BLaER1 (cell line): ENCODE measurements around the gene SHOC2.
"Not testable (repeated sequence)": the region's sequence is repeated elsewhere in the genome, so short reads cannot be mapped to it uniquely, and the experiment has no call there.

ENCODE experiments used
- H3K27ac ChIP-seq: shearing (Covaris generic); formaldehyde crosslinking; 2 replicates; pipeline ENCODE4 v1.8.1; 2022
- H3K27me3 ChIP-seq: shearing (Covaris generic); formaldehyde crosslinking; 2 replicates; pipeline ENCODE4 v1.8.1; 2022
- H3K36me3 ChIP-seq: shearing (Covaris generic); formaldehyde crosslinking; 2 replicates; pipeline ENCODE4 v1.8.1; 2022
- H3K4me1 ChIP-seq: shearing (Covaris generic); formaldehyde crosslinking; 2 replicates; pipeline ENCODE4 v1.8.1; 2022
- H3K4me2 ChIP-seq: shearing (Covaris generic); formaldehyde crosslinking; 2 replicates; pipeline ENCODE4 v1.8.1; 2022
- H3K4me3 ChIP-seq: shearing (Covaris generic); formaldehyde crosslinking; 2 replicates; pipeline ENCODE4 v1.8.1; 2022
- H3K9ac ChIP-seq: shearing (Covaris generic); formaldehyde crosslinking; 2 replicates; pipeline ENCODE4 v1.8.1; 2022
- H3K9me3 ChIP-seq: shearing (Covaris generic); formaldehyde crosslinking; 2 replicates; pipeline ENCODE4 v1.8.1; 2022
- H4K20me1 ChIP-seq: shearing (Covaris generic); formaldehyde crosslinking; 2 replicates; pipeline ENCODE4 v1.8.1; 2022
- Cebpa-rat ChIP-seq: shearing (Covaris generic); IDR thresholded peaks from 2 replicates; pipeline ENCODE4 v1.8.1; 2022

Gene SHOC2

GRCh38 chr10:110900983-110901382 is 18.4 kb upstream of the SHOC2 start:
- Histone ChIP-seq H3K36me3 (peaks cover 46% of the 10 kb centered on the region), H3K4me3 (no peak overlapping the region), H4K20me1 (peaks cover 13% of the 10 kb centered on the region), H3K9ac (no peak overlapping the region), H3K9me3 (no peaks in the 10 kb centered on the region), H3K27ac (no peak overlapping the region), H3K4me2 (no peak overlapping the region), H3K4me1 (no peaks in the 10 kb centered on the region), H3K27me3 (no peaks in the 10 kb centered on the region)
- no peak for TF ChIP-seq Cebpa-rat

DNA sequence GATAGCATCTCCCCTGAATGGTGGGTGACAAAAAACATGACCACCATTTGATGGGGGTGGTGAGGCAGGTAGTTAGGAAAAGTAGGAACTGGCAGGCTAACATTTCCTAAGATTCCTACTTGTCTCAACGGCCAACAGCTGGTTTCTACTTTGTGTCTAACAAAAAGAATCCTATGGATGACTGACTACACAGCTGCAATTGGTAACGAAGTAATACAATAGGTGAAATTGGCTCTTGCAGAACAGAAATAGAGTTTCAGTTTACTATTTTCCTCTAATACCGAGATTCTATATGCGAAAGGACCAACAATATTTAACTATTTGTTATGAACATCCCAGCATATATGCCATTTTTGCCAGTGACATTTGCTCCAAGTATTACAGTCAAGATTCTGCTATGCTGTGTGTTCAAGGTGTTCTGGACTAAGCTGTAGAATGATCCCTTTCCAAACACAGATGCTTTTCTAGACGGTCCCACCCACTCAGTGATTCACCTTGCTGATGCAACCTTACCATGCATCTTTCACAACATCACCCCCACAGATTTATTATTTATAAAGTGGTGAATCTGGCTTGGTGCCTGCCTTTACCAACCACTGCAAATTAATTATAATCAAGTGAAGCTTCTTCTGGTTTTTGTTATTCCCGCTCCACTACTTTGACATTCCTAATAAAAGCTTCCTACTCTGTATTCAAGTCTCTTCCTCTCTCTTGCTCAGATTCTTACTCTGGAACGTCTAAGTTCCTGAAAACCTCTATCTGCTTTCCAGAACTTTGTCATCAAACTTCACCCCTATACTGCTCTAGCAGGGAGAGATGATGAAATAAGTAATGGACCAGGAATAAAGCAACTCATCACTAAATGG is 17.2 kb upstream of the SHOC2 start:
- H3K9me3 ChIP-seq = no peaks in the 10 kb centered on the region
- H3K36me3 ChIP-seq = peaks cover 37% of the 10 kb centered on the region
- no peak overlapping the region for H3K4me2 ChIP-seq
- H3K4me1 ChIP-seq = no peaks in the 10 kb centered on the region
- H3K27ac ChIP-seq = no peak overlapping the region
- H3K9ac ChIP-seq = no peak overlapping the region
- peaks cover 3% of the 10 kb centered on the region for H4K20me1 ChIP-seq
- TF ChIP-seq Cebpa-rat = no peak
- H3K4me3 ChIP-seq = no peak overlapping the region
- no peaks in the 10 kb centered on the region for H3K27me3 ChIP-seq

DNA sequence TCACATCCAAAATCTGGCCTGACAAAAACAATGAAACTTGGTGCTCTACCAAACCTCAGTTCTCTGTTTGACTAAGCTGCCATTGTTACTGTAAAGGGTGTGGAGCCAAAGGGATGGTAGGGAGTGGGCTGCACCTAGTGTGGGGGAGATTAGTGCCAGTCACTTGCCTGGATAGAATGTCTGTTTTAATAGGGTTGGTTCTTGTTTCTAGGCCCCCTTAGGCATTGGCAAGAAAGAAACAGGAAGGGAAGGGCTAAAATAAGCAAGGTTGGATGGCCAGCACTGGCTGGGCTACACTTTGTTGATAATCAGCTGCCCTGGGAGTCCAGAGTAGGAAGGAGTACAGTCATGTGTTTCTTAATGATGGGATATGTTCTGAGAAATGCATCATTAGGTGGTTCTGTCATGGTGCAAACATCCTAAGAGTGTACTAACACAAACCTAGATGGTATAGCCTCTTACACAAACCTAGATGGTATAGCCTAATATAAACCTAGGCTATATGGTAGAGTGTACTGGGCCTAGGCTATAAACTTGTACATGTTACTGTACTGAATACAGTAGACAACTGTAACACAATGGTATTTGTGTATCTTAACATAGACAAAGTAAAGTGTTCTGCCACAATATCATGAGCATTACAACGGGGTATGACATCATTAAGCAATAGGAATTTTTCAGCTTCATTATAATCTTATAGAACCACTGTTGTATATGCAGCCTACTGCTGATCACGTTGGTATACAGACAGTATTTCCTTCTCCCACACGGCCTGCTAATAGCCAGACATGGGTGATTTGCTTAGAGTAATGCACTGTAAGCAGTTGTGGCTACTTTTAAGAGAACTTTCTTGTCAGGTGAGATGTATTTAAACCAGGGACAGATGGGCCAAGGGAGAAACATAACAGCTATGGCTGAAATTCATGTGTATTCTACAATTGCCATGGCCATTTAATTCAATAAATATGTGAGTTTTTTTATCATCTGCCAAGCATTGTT is 15.8 kb upstream of the SHOC2 start:
- no peak for TF ChIP-seq Cebpa-rat
- Histone ChIP-seq H3K9me3 (no peaks in the 10 kb centered on the region), H3K27me3 (no peaks in the 10 kb centered on the region), H3K4me3 (no peak overlapping the region), H3K4me2 (no peak overlapping the region), H3K27ac (no peak overlapping the region), H4K20me1 (0 out of 2 replicates have a peak, but pooled peaks cover 1% of the 10 kb centered on the region), H3K36me3 (peaks cover 29% of the 10 kb centered on the region), H3K4me1 (no peaks in the 10 kb centered on the region), H3K9ac (no peak overlapping the region)

DNA sequence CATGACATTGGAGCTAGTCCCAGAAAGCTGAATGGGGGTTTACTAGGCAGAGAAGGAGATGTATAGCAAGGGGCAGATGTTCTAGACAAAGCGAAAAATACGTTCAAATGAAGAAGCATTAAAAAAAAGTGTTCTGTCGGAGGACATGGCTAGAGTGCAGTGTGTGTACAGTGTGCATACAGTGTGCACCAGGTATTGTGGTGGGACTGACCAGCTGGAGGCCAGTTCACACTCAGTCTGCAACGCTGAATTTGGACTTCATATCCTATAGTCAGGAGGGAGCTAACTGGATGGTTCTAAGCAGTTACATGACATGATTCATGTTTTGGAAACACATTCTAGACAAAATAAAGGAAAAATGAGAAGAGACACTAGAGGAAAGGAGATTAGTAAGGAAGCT is 9.3 kb upstream of the SHOC2 start:
- peaks cover 6% of the 10 kb centered on the region for H3K4me1 ChIP-seq
- H3K36me3 ChIP-seq = no peaks in the 10 kb centered on the region
- TF ChIP-seq Cebpa-rat = no peak
- no peak overlapping the region for H3K27ac ChIP-seq
- H4K20me1 ChIP-seq = peaks cover 16% of the 10 kb centered on the region; the same call in 1 of the 2 replicates
- H3K9me3 ChIP-seq = no peaks in the 10 kb centered on the region
- no peaks in the 10 kb centered on the region for H3K27me3 ChIP-seq
- H3K9ac ChIP-seq = no peak overlapping the region
- H3K4me3 ChIP-seq = no peak overlapping the region
- H3K4me2 ChIP-seq = no peak overlapping the region

- no peak for TF ChIP-seq Cebpa-rat
- Histone ChIP-seq H3K27me3 (no peaks in the 10 kb centered on the region), H4K20me1 (peaks cover 16% of the 10 kb centered on the region; the same call in 1 of the 2 replicates), H3K4me2 (no peak overlapping the region), H3K9me3 (no peaks in the 10 kb centered on the region), H3K36me3 (no peaks in the 10 kb centered on the region), H3K9ac (no peak overlapping the region), H3K4me3 (no peak overlapping the region), H3K27ac (no peak overlapping the region), H3K4me1 (peaks cover 11% of the 10 kb centered on the region)
Observed at GRCh38 chr10:110912374-110912773, 7.0 kb upstream of the SHOC2 start.

DNA sequence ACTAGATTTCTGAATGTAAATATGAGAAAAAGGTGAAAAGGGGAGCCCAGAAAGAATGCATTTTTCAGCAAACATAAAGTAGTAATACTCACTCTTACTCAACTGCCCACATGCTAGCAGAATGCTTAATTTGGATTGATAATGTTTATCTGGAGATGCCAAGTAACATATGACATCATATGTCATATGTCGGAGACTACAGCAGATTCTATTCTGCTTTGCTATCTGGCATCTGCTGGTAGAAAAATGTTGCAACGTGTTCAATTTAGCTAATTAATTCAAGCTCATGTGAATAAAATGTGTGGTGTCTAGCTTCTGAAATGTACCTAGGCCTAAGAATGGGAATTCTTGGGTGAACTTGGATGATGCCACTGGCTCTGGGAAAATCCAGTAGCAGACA is 5.0 kb upstream of the SHOC2 start:
- no peak overlapping the region for H3K27ac ChIP-seq
- H3K4me2 ChIP-seq = peak overlapping the region; percentile 57
- TF ChIP-seq Cebpa-rat = no peak

GRCh38 chr10:110915035-110915434 is 4.4 kb upstream of the SHOC2 start:
- Histone ChIP-seq H3K27me3 (no peaks in the 10 kb centered on the region), H3K9me3 (no peaks in the 10 kb centered on the region), H4K20me1 (peaks cover 14% of the 10 kb centered on the region; the same call in 1 of the 2 replicates), H3K4me1 (peaks cover 20% of the 10 kb centered on the region), H3K4me3 (no peak overlapping the region), H3K4me2 (peak overlapping the region; percentile 57), H3K27ac (no peak overlapping the region), H3K36me3 (no peaks in the 10 kb centered on the region), H3K9ac (no peak overlapping the region)
- no peak for TF ChIP-seq Cebpa-rat

More for the DNA sequence above, 5.0 kb upstream of the SHOC2 start:
- Histone ChIP-seq H4K20me1 (peaks cover 8% of the 10 kb centered on the region; the same call in 1 of the 2 replicates), H3K4me3 (no peak overlapping the region), H3K9ac (no peak overlapping the region), H3K9me3 (no peaks in the 10 kb centered on the region), H3K36me3 (no peaks in the 10 kb centered on the region), H3K4me1 (peaks cover 20% of the 10 kb centered on the region), H3K27me3 (no peaks in the 10 kb centered on the region)

- H3K36me3 ChIP-seq, H3K4me3 ChIP-seq, H3K27me3 ChIP-seq, H3K27ac ChIP-seq, H3K9me3 ChIP-seq, H3K4me2 ChIP-seq, H3K9ac ChIP-seq: not testable (repeated sequence)
- peaks cover 20% of the 10 kb centered on the region for H3K4me1 ChIP-seq
- peaks cover 14% of the 10 kb centered on the region; the same call in 1 of the 2 replicates for H4K20me1 ChIP-seq
Observed at GRCh38 chr10:110915600-110915999, 3.8 kb upstream of the SHOC2 start.

DNA sequence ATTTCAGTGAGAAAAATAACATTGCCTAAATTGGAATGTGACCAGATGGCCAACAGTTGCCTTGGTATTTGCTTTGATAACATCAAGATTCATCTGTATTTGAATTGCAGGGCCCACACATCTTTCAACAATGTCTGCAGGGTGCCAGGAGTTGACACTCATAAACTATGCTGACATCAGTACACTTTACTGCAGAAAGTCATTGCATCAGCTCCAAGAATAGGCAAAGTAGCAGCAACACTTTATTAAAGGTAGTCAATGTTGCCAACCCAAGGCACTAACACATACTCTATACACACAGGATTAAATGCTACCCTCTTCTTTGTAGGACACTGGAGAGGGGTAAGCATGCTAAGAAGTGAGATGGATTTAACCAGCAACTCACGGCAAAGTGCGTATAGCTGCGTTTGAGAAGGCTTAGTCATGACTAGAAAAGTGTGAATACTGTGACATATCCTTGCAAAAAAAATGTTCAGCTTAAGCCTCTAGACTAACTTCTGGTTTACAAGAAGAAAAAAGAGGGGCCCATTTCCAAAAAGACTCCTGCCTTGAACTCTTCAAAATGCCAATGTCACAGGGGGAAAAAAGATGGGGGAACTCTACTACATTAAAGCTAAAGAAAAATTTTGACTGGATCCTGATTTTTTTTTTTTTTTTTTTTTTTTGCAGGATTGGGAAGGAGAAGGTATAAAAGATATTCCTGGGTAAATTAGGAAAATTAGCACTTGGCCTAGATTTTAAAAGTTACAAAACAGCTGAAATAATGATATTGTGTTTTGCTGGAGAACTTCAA is 2.7 kb upstream of the SHOC2 start:
- peaks cover 21% of the 10 kb centered on the region for H4K20me1 ChIP-seq
- H3K36me3 ChIP-seq = no peaks in the 10 kb centered on the region
- no peak overlapping the region for H3K4me3 ChIP-seq
- TF ChIP-seq Cebpa-rat = no peak
- no peak overlapping the region for H3K9ac ChIP-seq
- H3K4me2 ChIP-seq = no peak overlapping the region
- H3K9me3 ChIP-seq = no peaks in the 10 kb centered on the region
- no peaks in the 10 kb centered on the region for H3K27me3 ChIP-seq
- peaks cover 27% of the 10 kb centered on the region for H3K4me1 ChIP-seq
- no peak overlapping the region for H3K27ac ChIP-seq
